Neural cell (in vitro differentiated cells): ENCODE data around the gene IL21R. TPM values are rescaled to one million over a fixed set of nuclear protein-coding genes. Genes with fewer than 3 reads are reported as not detected.

Experiments
- H2AFZ ChIP-seq: fragments of 200-600, 300-800 bp; sonication (generic), shearing (Covaris generic); 2 replicates; pipeline ENCODE4 v1.6.0; 2014; ENCODE audit warnings: low read depth, mild to moderate bottlenecking, antibody characterized with exemption, low read length, moderate library complexity
- H3F3A ChIP-seq: fragments of 200-600 bp; shearing (Covaris generic); 2 replicates; pipeline ENCODE4 v1.6.1; 2016; ENCODE audit warnings: mild to moderate bottlenecking, moderate library complexity, mixed read lengths, antibody characterized with exemption, low read length; ENCODE audit not compliant: insufficient read depth, poor library complexity, severe bottlenecking
- H3K27ac ChIP-seq: fragments of 200-600, 300-800 bp; sonication (generic), shearing (Covaris generic); 2 replicates; pipeline ENCODE4 v1.5.1; 2014; ENCODE audit warnings: mild to moderate bottlenecking, low read length, moderate library complexity
- H3K27me3 ChIP-seq: fragments of 300-800, 200-600 bp; sonication (generic), shearing (Covaris generic); 2 replicates; pipeline ENCODE4 v1.6.0; 2014; ENCODE audit warnings: mild to moderate bottlenecking, low read depth, low read length, moderate library complexity; ENCODE audit not compliant: insufficient read depth
- H3K36me3 ChIP-seq: fragments of 300-800, 200-600 bp; sonication (generic), shearing (Covaris generic); 2 replicates; pipeline ENCODE4 v1.5.1; 2014; ENCODE audit warnings: mild to moderate bottlenecking, antibody characterized with exemption, low read length, moderate library complexity; ENCODE audit not compliant: insufficient read depth
- H3K4me2 ChIP-seq: fragments of 300-800, 200-600 bp; sonication (generic), shearing (Covaris generic); 2 replicates; pipeline ENCODE4 v1.6.0; 2014; ENCODE audit warnings: mild to moderate bottlenecking, low read length
- H3K4me3 ChIP-seq: fragments of 300-800, 200-600 bp; sonication (generic), shearing (Covaris generic); 2 replicates; pipeline ENCODE4 v1.5.1; 2014; ENCODE audit warnings: mild to moderate bottlenecking, low read length, moderate library complexity
- H3K79me2 ChIP-seq: fragments of 200-600 bp; shearing (Covaris generic); replicated peaks from 2 replicates; pipeline ENCODE4 v1.6.0; 2014; ENCODE audit warnings: mild to moderate bottlenecking, low read length, moderate library complexity; ENCODE audit not compliant: insufficient read depth
- H3K9ac ChIP-seq: fragments of 300-800, 200-600 bp; sonication (generic), shearing (Covaris generic); 2 replicates; pipeline ENCODE4 v1.6.1; 2016; ENCODE audit warnings: mild to moderate bottlenecking, low read length, mixed read lengths
- H3K9me2 ChIP-seq: fragments of 200-600 bp; shearing (Covaris generic); 2 replicates; pipeline ENCODE4 v1.6.1; 2016; ENCODE audit warnings: mild to moderate bottlenecking, low read length, mixed read lengths; ENCODE audit not compliant: insufficient read depth
- H3K9me3 ChIP-seq: fragments of 200-600, 300-800 bp; sonication (generic), shearing (Covaris generic); 2 replicates; pipeline ENCODE4 v1.6.1; 2016; ENCODE audit warnings: mild to moderate bottlenecking, mixed run types, low read length, moderate library complexity, mixed read lengths
- H4K20me1 ChIP-seq: fragments of 200-600 bp; shearing (Covaris generic); 2 replicates; pipeline ENCODE4 v1.6.1; 2016; ENCODE audit warnings: mild to moderate bottlenecking, mixed run types; ENCODE audit not compliant: insufficient read depth
- CTCF ChIP-seq: fragments of 450-650 bp; IDR thresholded peaks from 2 replicates; pipeline ENCODE4 v1.5.1; 2014; ENCODE audit warnings: antibody characterized with exemption, mild to moderate bottlenecking, moderate library complexity; ENCODE audit not compliant: poor library complexity, severe bottlenecking
- EP300 ChIP-seq: fragments of 450-650 bp; conservative IDR thresholded peaks from 2 replicates; pipeline ENCODE4 v1.6.1; 2014; ENCODE audit warnings: antibody characterized with exemption, mild to moderate bottlenecking, moderate library complexity; ENCODE audit not compliant: poor library complexity, severe bottlenecking
- EZH2 ChIP-seq: fragments of 200-600, 300-800 bp; shearing (Covaris generic), sonication (generic); IDR thresholded peaks from 2 replicates; pipeline ENCODE4 v1.6.1; 2014; ENCODE audit warnings: antibody characterized with exemption, low read length, borderline replicate concordance, mild to moderate bottlenecking; ENCODE audit not compliant: insufficient read depth, poor library complexity, severe bottlenecking
- MXI1 ChIP-seq: fragments of 450-650 bp; conservative IDR thresholded peaks from 2 replicates; pipeline ENCODE4 v1.6.1; 2014; ENCODE audit warnings: antibody characterized with exemption, mild to moderate bottlenecking; ENCODE audit not compliant: poor library complexity, severe bottlenecking
- POLR2AphosphoS5 ChIP-seq: IDR thresholded peaks from 2 replicates; pipeline ENCODE4 v1.6.1; 2012
- RAD21 ChIP-seq: fragments of 450-650 bp; conservative IDR thresholded peaks from 2 replicates; pipeline ENCODE4 v1.6.1; 2014; ENCODE audit warnings: antibody characterized with exemption, mild to moderate bottlenecking, moderate library complexity
- REST ChIP-seq: IDR thresholded peaks from 2 replicates; pipeline ENCODE4 v1.6.1; 2012; ENCODE audit warnings: borderline replicate concordance
- SMC3 ChIP-seq: fragments of 450-650 bp; conservative IDR thresholded peaks from 2 replicates; pipeline ENCODE4 v1.6.1; 2014; ENCODE audit warnings: antibody characterized with exemption, mild to moderate bottlenecking, moderate library complexity; ENCODE audit not compliant: poor library complexity
- TAF1 ChIP-seq: IDR thresholded peaks from 2 replicates; pipeline ENCODE4 v1.6.1; 2012; ENCODE audit warnings: low read depth
- polyA plus RNA-seq: library from polyadenylated mRNA; depleted of rRNA; stranded (reverse); fragments of >200 nt; gene quantifications from 2 replicates; pipeline ENCODE4 v1.2.3, GENCODE V29; 2014

Gene IL21R
- polyA plus RNA-seq, 1 donor from 2014 or later: not detected

GRCh38 chr16:27439271-27440018 lies 37.5 kb downstream of the IL21R start:
- no peaks in the 10 kb centered on the region for H3K27me3 ChIP-seq
- H3K4me3 ChIP-seq: no peak overlapping the region
- no peak overlapping the region for H3K27ac ChIP-seq
- no peak overlapping the region for H2AFZ ChIP-seq
- no peaks in the 10 kb centered on the region for H3K79me2 ChIP-seq
- no peaks in the 10 kb centered on the region for H3K9me2 ChIP-seq
- H3K9me3 ChIP-seq: no peaks in the 10 kb centered on the region
- H3K4me2 ChIP-seq: no peak overlapping the region
- H4K20me1 ChIP-seq: no peaks in the 10 kb centered on the region
- H3K36me3 ChIP-seq: no peaks in the 10 kb centered on the region
- TF ChIP-seq EP300 (no peak), SMC3 (no peak), EZH2 (no peak), TAF1 (no peak), POLR2AphosphoS5 (no peak), REST (no peak), MXI1 (no peak), RAD21 (no peak), CTCF (no peak)
- no peaks in the 10 kb centered on the region for H3F3A ChIP-seq
- H3K9ac ChIP-seq: no peak overlapping the region

DNA sequence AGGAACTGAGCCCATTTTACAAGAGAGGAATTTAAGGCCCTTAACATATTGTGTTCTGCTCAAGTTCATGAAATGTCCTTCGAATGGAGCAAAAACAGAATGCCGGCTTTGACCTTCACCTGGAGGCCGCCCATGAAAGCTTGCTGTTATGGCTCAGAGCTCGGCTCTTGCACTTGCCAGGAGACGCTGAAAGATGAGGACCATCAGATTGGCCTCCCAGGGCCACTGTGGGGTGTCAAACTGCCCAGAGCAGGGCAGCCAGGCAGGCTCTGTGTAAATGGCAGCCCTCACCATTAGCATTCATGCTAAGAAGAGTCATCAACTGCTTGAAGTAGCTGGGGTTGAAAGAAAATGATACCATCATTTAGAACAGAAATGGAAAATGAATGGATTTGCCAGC lies 39.3 kb downstream of the IL21R start:
- no peak overlapping the region for H3K9ac ChIP-seq
- H2AFZ ChIP-seq: no peak overlapping the region
- TF ChIP-seq EP300: no peak
- no peak for TF ChIP-seq MXI1
- TF ChIP-seq POLR2AphosphoS5: no peak
- no peaks in the 10 kb centered on the region for H3K9me3 ChIP-seq
- no peak overlapping the region for H3K4me2 ChIP-seq
- H3F3A ChIP-seq: no peaks in the 10 kb centered on the region
- H3K79me2 ChIP-seq: no peaks in the 10 kb centered on the region
- H3K27me3 ChIP-seq: no peaks in the 10 kb centered on the region
- no peaks in the 10 kb centered on the region for H4K20me1 ChIP-seq
- H3K27ac ChIP-seq: no peak overlapping the region
- H3K36me3 ChIP-seq: no peaks in the 10 kb centered on the region
- no peaks in the 10 kb centered on the region for H3K9me2 ChIP-seq
- H3K4me3 ChIP-seq: no peak overlapping the region
